Esophagus squamous epithelium (tissue), 4 donors: ENCODE measurements around the gene CTRL.

ENCODE experiments used
- CTCF ChIP-seq, 6 experiments: fragments of 450-650 bp in 4 of 6; fragments of 200-600 bp in 2 of 6; sonication (generic) in 2 of 6; IDR thresholded peaks; one replicate each; pipeline ENCODE4 v1.5.1; 2016 to 2019; ENCODE audit warnings: antibody characterized with exemption in 6 of 6, mild to moderate bottlenecking in 4 of 6, moderate library complexity in 4 of 6
- POLR2A ChIP-seq, 4 donors: fragments of 450-650 bp; IDR thresholded peaks; one replicate each; pipeline ENCODE4 v1.6.1; 2017; ENCODE audit warnings: antibody characterized with exemption in 4 of 4, mild to moderate bottlenecking in 4 of 4, moderate library complexity in 3 of 4

GRCh38 chr16:67930191-67930590, 1.5 kb downstream of the CTRL start:
- no peak for TF ChIP-seq CTCF (IDR thresholded peaks at IDR 0.05)
- no peak for TF ChIP-seq POLR2A (IDR thresholded peaks at IDR 0.05)
